Right lobe of liver (tissue), 4 donors: ENCODE measurements around the gene METTL5.

Experiments used
- CTCF ChIP-seq, 4 donors: fragments of 200-600 bp in 3 of 4; fragments of 450-650 bp in 1 of 4; IDR thresholded peaks; one replicate each; pipeline versions ENCODE4 v1.5.1 to v1.8.0; 2016 to 2022; ENCODE audit warnings: antibody characterized with exemption in 4 of 4, mild to moderate bottlenecking in 2 of 4
- POLR2A ChIP-seq: fragments of 450-650 bp; IDR thresholded peaks from one replicate; pipeline ENCODE4 v1.6.1; 2017; ENCODE audit warnings: antibody characterized with exemption, mild to moderate bottlenecking
- donor health status: DM: no; HTN: no; CAD: no.
- donor health status: DM: no; HTN: no; CAD: no.
- donor health status: DM: no; HTN: yes; CAD: no.

- no peak for TF ChIP-seq CTCF (IDR thresholded peaks at IDR 0.05)
- no peak for TF ChIP-seq POLR2A
These were observed 47.3 kb upstream of the METTL5 start for GRCh38 chr2:169871994-169872393.
